OCI-LY1 (cell line): ENCODE results near the gene LRMDA.

Source experiments
- H2AFZ ChIP-seq: fragments of 200-600 bp; sonication (generic), shearing (Covaris generic); 2 replicates; pipeline ENCODE4 v1.6.0; 2014; ENCODE audit warnings: antibody characterized with exemption, mild to moderate bottlenecking, low read length
- H3F3A ChIP-seq: fragments of 200-600 bp; sonication (generic), shearing (Covaris generic); 2 replicates; pipeline ENCODE4 v1.6.0; 2014; ENCODE audit warnings: mild to moderate bottlenecking, antibody characterized with exemption, low read length, moderate library complexity; ENCODE audit not compliant: insufficient read depth
- H3K27ac ChIP-seq: fragments of 200-600 bp; sonication (generic); 2 replicates; pipeline ENCODE4 v1.5.1; 2014; ENCODE audit warnings: low read length, mixed run types, mild to moderate bottlenecking, low read depth; ENCODE audit not compliant: poor library complexity, severe bottlenecking
- H3K27me3 ChIP-seq: fragments of 200-600 bp; sonication (generic); 2 replicates; pipeline ENCODE4 v1.6.0; 2014; ENCODE audit warnings: antibody characterized with exemption, mild to moderate bottlenecking, low read length, moderate library complexity; ENCODE audit not compliant: insufficient read depth
- H3K36me3 ChIP-seq: fragments of 200-600 bp; sonication (generic); 2 replicates; pipeline ENCODE4 v1.6.1; 2014; ENCODE audit warnings: mild to moderate bottlenecking, antibody characterized with exemption, low read length, moderate library complexity, mixed read lengths; ENCODE audit not compliant: insufficient read depth
- H3K4me1 ChIP-seq: fragments of 200-600 bp; sonication (generic); 2 replicates; pipeline ENCODE4 v1.5.1; 2014; ENCODE audit warnings: mild to moderate bottlenecking, low read length, moderate library complexity; ENCODE audit not compliant: insufficient read depth, severe bottlenecking
- H3K4me2 ChIP-seq: fragments of 200-600 bp; sonication (generic), shearing (Covaris generic); 2 replicates; pipeline ENCODE4 v1.6.1; 2014; ENCODE audit warnings: low read length
- H3K4me3 ChIP-seq: fragments of 200-600 bp; sonication (generic); 2 replicates; pipeline ENCODE4 v1.5.1; 2014; ENCODE audit warnings: low read length, low read depth, mild to moderate bottlenecking, mixed read lengths; ENCODE audit not compliant: poor library complexity, severe bottlenecking
- H3K79me2 ChIP-seq: fragments of 200-600 bp; shearing (Covaris generic); 2 replicates; pipeline ENCODE4 v1.6.1; 2016; ENCODE audit warnings: mixed run types, low read length, mixed read lengths; ENCODE audit not compliant: insufficient read depth
- H3K9ac ChIP-seq: fragments of 200-600 bp; sonication (generic), shearing (Covaris generic); 2 replicates; pipeline ENCODE4 v1.6.1; 2014; ENCODE audit warnings: mild to moderate bottlenecking, low read length, mixed read lengths
- H3K9me2 ChIP-seq: fragments of 200-600 bp; sonication (generic), shearing (Covaris generic); 2 replicates; pipeline ENCODE4 v1.6.1; 2014; ENCODE audit warnings: low read depth, mild to moderate bottlenecking, low read length, mixed read lengths
- H3K9me3 ChIP-seq: fragments of 200-600 bp; shearing (Covaris generic); 2 replicates; pipeline ENCODE4 v1.6.1; 2014; ENCODE audit warnings: low read length, mixed read lengths
- H4K20me1 ChIP-seq: fragments of 200-600 bp; sonication (generic), shearing (Covaris generic); 2 replicates; pipeline ENCODE4 v1.6.0; 2016; ENCODE audit warnings: mild to moderate bottlenecking, low read length; ENCODE audit not compliant: insufficient read depth
- EZH2 ChIP-seq: fragments of 200-600 bp; sonication (generic), shearing (Covaris generic); IDR thresholded peaks from 2 replicates; pipeline ENCODE4 v1.8.0; 2017; ENCODE audit warnings: borderline replicate concordance, mixed run types, mild to moderate bottlenecking, antibody characterized with exemption, low read length, moderate library complexity, mixed read lengths
- TF ChIP-seq, protein P1 (sequence below): fragments of 200-600 bp; sonication (generic), shearing (Covaris generic); IDR thresholded peaks from 2 replicates; pipeline ENCODE4 v1.5.1; 2017; ENCODE audit warnings: mild to moderate bottlenecking, antibody characterized with exemption, low read length, moderate library complexity, mixed read lengths

The LRMDA gene

DNA sequence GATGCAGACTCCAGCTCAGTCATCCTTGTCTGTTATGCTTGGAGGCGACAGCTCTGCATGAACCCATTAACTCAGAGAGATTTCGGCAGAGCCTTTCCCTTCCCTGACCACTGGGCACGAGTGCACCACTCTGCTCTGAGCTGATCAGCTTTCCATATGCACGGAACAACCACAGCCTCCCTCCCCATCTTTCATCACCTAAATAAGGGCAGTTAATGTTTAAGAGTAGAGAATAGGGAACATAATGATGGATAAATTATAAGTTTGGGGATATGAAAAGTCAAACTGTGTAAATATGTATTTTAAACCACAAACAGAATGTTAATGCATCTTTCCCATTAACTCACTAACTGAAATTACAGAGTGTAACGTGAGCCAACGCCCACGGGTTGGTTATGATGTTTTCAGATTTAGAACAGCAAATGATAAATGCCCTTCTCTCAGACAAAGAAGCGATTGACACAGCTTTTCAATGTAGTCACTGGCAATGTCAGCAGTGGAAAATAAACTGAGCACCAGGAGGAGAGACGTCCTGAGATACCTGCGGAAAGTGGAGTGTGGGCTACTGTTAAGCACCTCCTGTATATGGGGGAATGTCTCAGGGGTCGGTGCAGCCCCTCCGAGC is 658.2 kb downstream of the LRMDA start:
- H3K4me1 ChIP-seq, result no peaks in the 10 kb centered on the region
- H3K27me3 ChIP-seq, result no peaks in the 10 kb centered on the region
- no peak overlapping the region for H3K9ac ChIP-seq
- no peak overlapping the region for H3K27ac ChIP-seq
- H3K9me2 ChIP-seq, result no peaks in the 10 kb centered on the region
- no peaks in the 10 kb centered on the region for H4K20me1 ChIP-seq
- no peaks in the 10 kb centered on the region for H3K9me3 ChIP-seq
- H3K79me2 ChIP-seq, result no peaks in the 10 kb centered on the region
- H2AFZ ChIP-seq, result no peak overlapping the region
- H3K4me3 ChIP-seq, result no peak overlapping the region
- TF ChIP-seq, protein P1, sequence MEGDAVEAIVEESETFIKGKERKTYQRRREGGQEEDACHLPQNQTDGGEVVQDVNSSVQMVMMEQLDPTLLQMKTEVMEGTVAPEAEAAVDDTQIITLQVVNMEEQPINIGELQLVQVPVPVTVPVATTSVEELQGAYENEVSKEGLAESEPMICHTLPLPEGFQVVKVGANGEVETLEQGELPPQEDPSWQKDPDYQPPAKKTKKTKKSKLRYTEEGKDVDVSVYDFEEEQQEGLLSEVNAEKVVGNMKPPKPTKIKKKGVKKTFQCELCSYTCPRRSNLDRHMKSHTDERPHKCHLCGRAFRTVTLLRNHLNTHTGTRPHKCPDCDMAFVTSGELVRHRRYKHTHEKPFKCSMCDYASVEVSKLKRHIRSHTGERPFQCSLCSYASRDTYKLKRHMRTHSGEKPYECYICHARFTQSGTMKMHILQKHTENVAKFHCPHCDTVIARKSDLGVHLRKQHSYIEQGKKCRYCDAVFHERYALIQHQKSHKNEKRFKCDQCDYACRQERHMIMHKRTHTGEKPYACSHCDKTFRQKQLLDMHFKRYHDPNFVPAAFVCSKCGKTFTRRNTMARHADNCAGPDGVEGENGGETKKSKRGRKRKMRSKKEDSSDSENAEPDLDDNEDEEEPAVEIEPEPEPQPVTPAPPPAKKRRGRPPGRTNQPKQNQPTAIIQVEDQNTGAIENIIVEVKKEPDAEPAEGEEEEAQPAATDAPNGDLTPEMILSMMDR, result no peak
- TF ChIP-seq EZH2, result no peak
- no peaks in the 10 kb centered on the region for H3K36me3 ChIP-seq
- H3F3A ChIP-seq, result no peaks in the 10 kb centered on the region
- no peak overlapping the region for H3K4me2 ChIP-seq

DNA sequence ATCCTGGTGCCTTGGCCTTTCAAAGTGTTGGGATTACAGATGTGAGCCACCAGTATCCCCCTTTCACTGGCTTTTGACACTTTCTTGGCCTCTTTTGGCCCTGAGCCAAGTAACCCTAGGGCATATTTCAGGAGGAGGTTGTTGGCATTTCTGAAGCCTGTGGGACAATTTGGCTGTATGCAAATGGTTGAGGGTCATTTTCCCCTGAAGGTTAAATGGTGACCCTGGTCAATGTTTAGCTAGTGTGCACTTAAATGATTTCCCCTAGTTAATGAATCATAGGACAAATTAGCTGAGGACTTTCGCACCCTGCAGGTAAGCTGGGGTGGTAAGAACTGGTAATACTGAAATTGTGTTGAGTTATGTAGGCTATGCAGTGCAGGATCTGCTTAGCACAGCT is 660.5 kb downstream of the LRMDA start:
- H4K20me1 ChIP-seq, result no peaks in the 10 kb centered on the region
- no peaks in the 10 kb centered on the region for H3K9me2 ChIP-seq
- H3F3A ChIP-seq, result no peaks in the 10 kb centered on the region
- no peak overlapping the region for H3K9ac ChIP-seq
- H3K4me1 ChIP-seq, result no peaks in the 10 kb centered on the region
- no peaks in the 10 kb centered on the region for H3K36me3 ChIP-seq
- H3K27me3 ChIP-seq, result no peaks in the 10 kb centered on the region
- no peaks in the 10 kb centered on the region for H3K79me2 ChIP-seq
- no peaks in the 10 kb centered on the region for H3K9me3 ChIP-seq
- H3K4me2 ChIP-seq, result no peak overlapping the region
- TF ChIP-seq, protein P1, result no peak
- no peak for TF ChIP-seq EZH2
- H2AFZ ChIP-seq, result no peak overlapping the region
- H3K4me3 ChIP-seq, result no peak overlapping the region
- H3K27ac ChIP-seq, result no peak overlapping the region

DNA sequence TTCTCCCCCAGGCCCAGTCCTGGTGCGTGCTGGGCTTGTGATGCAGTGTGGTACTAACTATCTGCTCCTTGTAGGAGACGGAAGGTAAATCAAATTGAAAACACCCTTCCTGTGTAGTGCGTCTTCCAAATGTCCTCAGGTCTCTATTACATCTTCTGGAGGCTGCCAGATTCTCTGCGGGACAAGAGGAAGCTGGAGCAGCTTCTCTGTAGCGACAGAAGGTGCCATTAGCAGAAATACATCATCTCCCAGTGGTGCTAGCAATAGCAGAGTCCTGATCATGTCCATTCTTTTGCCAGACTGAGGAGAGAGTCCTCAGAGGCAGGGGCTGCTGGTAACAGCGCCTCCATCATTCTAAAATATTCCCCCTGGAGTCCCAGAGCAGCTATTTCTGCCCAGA is 675.2 kb downstream of the LRMDA start:
- Histone ChIP-seq H2AFZ (no peak overlapping the region), H3K4me3 (no peak overlapping the region), H3K9ac (no peak overlapping the region), H3K79me2 (no peaks in the 10 kb centered on the region), H3K9me3 (no peaks in the 10 kb centered on the region), H3K4me2 (no peak overlapping the region), H3K9me2 (no peaks in the 10 kb centered on the region), H3K27ac (no peak overlapping the region), H3K4me1 (no peaks in the 10 kb centered on the region), H3K36me3 (no peaks in the 10 kb centered on the region), H3F3A (no peaks in the 10 kb centered on the region), H3K27me3 (no peaks in the 10 kb centered on the region), H4K20me1 (no peaks in the 10 kb centered on the region)
- TF ChIP-seq, protein P1, result no peak
- TF ChIP-seq EZH2, result no peak
